K562 (cell line): ENCODE data around the gene KRT81.
"Not testable (repeated sequence)": the region's sequence is repeated elsewhere in the genome, so short reads cannot be mapped to it uniquely, and the experiment has no call there.

Experiments used
- CBFB ChIP-seq: sonication (generic); formaldehyde crosslinking; IDR thresholded peaks from 2 replicates; pipeline ENCODE4 v1.4.0; 2020; ENCODE audit warnings: mild to moderate bottlenecking, missing genetic modification reagents
- CBX1 ChIP-seq: sonication (generic); IDR thresholded peaks from 2 replicates; pipeline ENCODE4 v1.6.1; 2016; ENCODE audit warnings: antibody characterized with exemption, low read depth, mild to moderate bottlenecking
- E2F5 ChIP-seq: sonication (generic); formaldehyde crosslinking; IDR thresholded peaks from 2 replicates; pipeline ENCODE4 v1.8.0; 2022; ENCODE audit warnings: mild to moderate bottlenecking, missing genetic modification reagents
- EP300 ChIP-seq: IDR thresholded peaks from 2 replicates; pipeline ENCODE4 v1.6.1; 2012; ENCODE audit warnings: low read length, improper control_type of control experiment
- EZH2 ChIP-seq: IDR thresholded peaks from 2 replicates; pipeline ENCODE4 v1.6.1; 2012; ENCODE audit warnings: low read depth, mild to moderate bottlenecking, inconsistent platforms, low read length, borderline replicate concordance
- HDAC2 ChIP-seq: fragments of 450-650 bp; IDR thresholded peaks from 2 replicates; pipeline ENCODE4 v1.6.1; 2016; ENCODE audit warnings: mild to moderate bottlenecking
- MXI1 ChIP-seq: IDR thresholded peaks from 2 replicates; pipeline ENCODE4 v1.6.1; 2011; ENCODE audit warnings: low read depth, mild to moderate bottlenecking, improper control_type of control experiment, low read length
- MYC ChIP-seq, 2 experiments: fragments of 250-450 bp in 1 of 2; sonication (Bioruptor Pico) in 1 of 2; IDR thresholded peaks; 2 replicates each; pipeline versions ENCODE4 v1.5.1 to v1.6.1; 2012 to 2021; ENCODE audit warnings: low read depth in 2 of 2, borderline replicate concordance in 1 of 2, improper control_type of control experiment in 1 of 2, low read length in 1 of 2, mild to moderate bottlenecking in 1 of 2, moderate library complexity in 1 of 2
- RCOR1 ChIP-seq, 2 experiments: IDR thresholded peaks; 2 replicates each; pipeline ENCODE4 v1.6.1; 2012; ENCODE audit warnings: low read depth in 2 of 2, low read length in 2 of 2, borderline replicate concordance in 1 of 2, improper control_type of control experiment in 1 of 2
- TCF7L2 ChIP-seq: fragments of 150-350 bp; IDR thresholded peaks from 2 replicates; pipeline ENCODE4 v1.6.1; 2016; ENCODE audit warnings: low read depth, mild to moderate bottlenecking, low read length, moderate library complexity
- ZNF589 ChIP-seq: fragments of 200-800 bp; sonication (Bioruptor generic); IDR thresholded peaks from 2 replicates; pipeline ENCODE4 v1.6.1; 2016; ENCODE audit warnings: low read depth, missing genetic modification characterization, missing compliant biosample characterization
- TF ChIP-seq, protein P1 (sequence below), 2 experiments: fragments of 450-650 bp in 1 of 2; sonication (generic) in 1 of 2; formaldehyde crosslinking; conservative IDR thresholded peaks; 2 replicates each; pipeline versions ENCODE4 v1.4.0 to v1.8.1; 2020 to 2022; ENCODE audit warnings: mild to moderate bottlenecking in 1 of 2, missing genetic modification reagents in 1 of 2
- TF ChIP-seq, protein P2 (sequence below), 3 experiments: IDR thresholded peaks in 2 of 3; conservative IDR thresholded peaks in 1 of 3; 2 replicates each; pipeline ENCODE4 v1.5.1; 2011 to 2012; ENCODE audit warnings: low read length in 3 of 3, mild to moderate bottlenecking in 3 of 3, control low read depth in 2 of 3, improper control_type of control experiment in 1 of 3, inconsistent platforms in 1 of 3, low read depth in 1 of 3, mixed read lengths in 1 of 3, moderate library complexity in 1 of 3; ENCODE audit not compliant: insufficient read depth in 2 of 3

GRCh38 chr12:52257922-52258321 is 33.4 kb downstream of the KRT81 start:
- not testable (repeated sequence) for TF ChIP-seq ZNF589 (CRISPR knock-in tag); HDAC2; CBFB (CRISPR knock-in tag); E2F5; TCF7L2; RCOR1 (IDR thresholded peaks at IDR 0.05; ENCODE audit: borderline replicate concordance in 1 of 2, low read depth in 2 of 2, low read length in 2 of 2); EP300; EZH2; CBX1; MYC (IDR thresholded peaks at IDR 0.05; ENCODE audit: low read depth, low read length); MYC (CRISPR knock-in tag; IDR thresholded peaks at IDR 0.05; ENCODE audit: borderline replicate concordance, low read depth); MXI1
- TF ChIP-seq, protein P1, sequence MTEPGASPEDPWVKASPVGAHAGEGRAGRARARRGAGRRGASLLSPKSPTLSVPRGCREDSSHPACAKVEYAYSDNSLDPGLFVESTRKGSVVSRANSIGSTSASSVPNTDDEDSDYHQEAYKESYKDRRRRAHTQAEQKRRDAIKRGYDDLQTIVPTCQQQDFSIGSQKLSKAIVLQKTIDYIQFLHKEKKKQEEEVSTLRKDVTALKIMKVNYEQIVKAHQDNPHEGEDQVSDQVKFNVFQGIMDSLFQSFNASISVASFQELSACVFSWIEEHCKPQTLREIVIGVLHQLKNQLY (CRISPR knock-in tag; conservative IDR thresholded peaks at IDR 0.05): not testable (repeated sequence)
- TF ChIP-seq, protein P2, sequence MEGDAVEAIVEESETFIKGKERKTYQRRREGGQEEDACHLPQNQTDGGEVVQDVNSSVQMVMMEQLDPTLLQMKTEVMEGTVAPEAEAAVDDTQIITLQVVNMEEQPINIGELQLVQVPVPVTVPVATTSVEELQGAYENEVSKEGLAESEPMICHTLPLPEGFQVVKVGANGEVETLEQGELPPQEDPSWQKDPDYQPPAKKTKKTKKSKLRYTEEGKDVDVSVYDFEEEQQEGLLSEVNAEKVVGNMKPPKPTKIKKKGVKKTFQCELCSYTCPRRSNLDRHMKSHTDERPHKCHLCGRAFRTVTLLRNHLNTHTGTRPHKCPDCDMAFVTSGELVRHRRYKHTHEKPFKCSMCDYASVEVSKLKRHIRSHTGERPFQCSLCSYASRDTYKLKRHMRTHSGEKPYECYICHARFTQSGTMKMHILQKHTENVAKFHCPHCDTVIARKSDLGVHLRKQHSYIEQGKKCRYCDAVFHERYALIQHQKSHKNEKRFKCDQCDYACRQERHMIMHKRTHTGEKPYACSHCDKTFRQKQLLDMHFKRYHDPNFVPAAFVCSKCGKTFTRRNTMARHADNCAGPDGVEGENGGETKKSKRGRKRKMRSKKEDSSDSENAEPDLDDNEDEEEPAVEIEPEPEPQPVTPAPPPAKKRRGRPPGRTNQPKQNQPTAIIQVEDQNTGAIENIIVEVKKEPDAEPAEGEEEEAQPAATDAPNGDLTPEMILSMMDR (IDR thresholded peaks at IDR 0.05 in 2 of 3, conservative IDR thresholded peaks at IDR 0.05 in 1 of 3; ENCODE audit: insufficient read depth in 2 of 3, low read depth in 1 of 3, low read length in 3 of 3): not testable (repeated sequence)
